Activated B cell treated with CpG ODN at 0.5 μM for 24 hours (primary cell): Measurements from ENCODE around the gene ENDOU. TPM values are rescaled to one million over a fixed set of nuclear protein-coding genes. Genes with fewer than 3 reads are reported as not detected.

Source experiments
- ATAC-seq: fragments of 200-7000 bp; cut with Tn5 transposase; one replicate; pipeline ENCODE4 v1.10.0; 2021; ENCODE audit warnings: low read depth, mild to moderate bottlenecking, moderate library complexity
- CTCF ChIA-PET: fragments of 350-600 bp; sonication (Branson Sonifier 250); formaldehyde crosslinking; loops from one replicate; lab custom pipeline; 2021; ENCODE audit warnings: antibody characterized with exemption; lab: Charles Lee
- POLR2A ChIA-PET: fragments of 350-600 bp; sonication (Branson Sonifier 250); formaldehyde crosslinking; loops from one replicate; lab custom pipeline; 2021; ENCODE audit warnings: antibody characterized with exemption; lab: Charles Lee
- DNase-seq: peaks from one replicate; pipeline ENCODE4 v3.0.0; 2022
- H3K27ac Mint-ChIP-seq: one replicate; pipeline ENCODE4 v1.8.0; 2020; ENCODE audit warnings: mixed read lengths
- H3K27me3 Mint-ChIP-seq: one replicate; pipeline ENCODE4 v1.8.0; 2021; ENCODE audit warnings: mixed read lengths
- H3K36me3 Mint-ChIP-seq: one replicate; pipeline ENCODE4 v1.8.0; 2021; ENCODE audit warnings: low read depth, mixed read lengths
- H3K4me1 Mint-ChIP-seq: one replicate; pipeline ENCODE4 v1.8.0; 2021; ENCODE audit warnings: mixed read lengths
- H3K4me3 Mint-ChIP-seq: one replicate; pipeline ENCODE4 v1.8.0; 2020; ENCODE audit warnings: mild to moderate bottlenecking, mixed read lengths
- H3K9me3 Mint-ChIP-seq: one replicate; pipeline ENCODE4 v1.8.0; 2020; ENCODE audit warnings: mixed read lengths
- intact Hi-C: fragments of 100-400 bp; cut with micrococcal nuclease; formaldehyde crosslinking; loops from one replicate; pipeline ENCODE4 v1.15.1; 2024
- total RNA-seq: library from RNA; stranded (reverse); gene quantifications from 2 replicates; pipeline ENCODE4 v1.2.3, GENCODE V29; 2022
- TF ChIP-seq, protein P1 (sequence below): fragments of 200-600 bp; IDR thresholded peaks from one replicate; pipeline ENCODE4 v1.8.0; 2022; ENCODE audit warnings: antibody characterized with exemption, mild to moderate bottlenecking

The ENDOU gene
- total RNA-seq, 1 donor from 2014 or later, result 0.24 TPM

DNA sequence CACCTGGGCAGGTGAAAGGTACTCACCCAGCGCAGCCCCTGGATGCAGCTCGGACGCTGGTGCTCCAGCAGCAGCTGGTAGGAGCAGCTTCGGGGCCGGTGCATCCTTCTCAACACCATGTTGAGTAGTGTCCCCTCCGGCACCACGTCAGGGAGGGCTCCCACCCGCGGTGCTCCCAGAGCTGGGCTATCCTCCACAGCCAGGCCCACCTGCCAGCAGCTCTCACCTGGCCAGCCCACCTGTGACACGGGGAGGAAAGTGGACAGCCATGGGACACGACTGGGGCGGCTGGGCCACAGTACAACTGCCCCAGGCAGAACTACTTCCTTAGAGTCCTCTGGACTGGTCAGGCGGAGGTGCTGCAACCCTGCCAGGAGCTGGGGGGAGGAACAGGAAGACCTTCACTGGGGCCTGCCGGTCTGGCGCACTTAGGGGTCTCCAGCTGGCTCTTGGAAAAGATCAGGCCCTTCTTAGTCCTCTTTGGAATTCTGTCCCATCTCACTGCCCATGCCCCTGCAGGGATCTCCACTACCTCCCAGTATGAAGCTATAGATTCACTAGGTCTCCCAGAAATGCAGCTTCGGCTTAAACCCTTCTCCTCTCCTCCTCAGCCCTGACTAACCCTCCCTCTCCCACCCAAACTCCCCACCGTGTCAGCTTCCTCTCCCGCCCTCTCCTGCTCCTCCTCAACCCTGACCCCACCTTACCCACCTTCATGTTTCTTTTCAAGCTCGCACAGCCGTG is 32.7 kb upstream of the ENDOU start:
- no peak overlapping the region for H3K27ac Mint-ChIP-seq
- H3K36me3 Mint-ChIP-seq, result no peaks in the 10 kb centered on the region
- H3K27me3 Mint-ChIP-seq, result no peaks in the 10 kb centered on the region
- H3K4me1 Mint-ChIP-seq, result peaks cover 63% of the 10 kb centered on the region
- CTCF ChIA-PET, result interaction anchor here (0.8 to 10.8 kb wide), 14 partner anchors 9 to 81 kb away, joined by 3 to 298 read pairs (median 4); partner anchors contain the start of genes RPAP3 and SLC48A1
- H3K9me3 Mint-ChIP-seq, result no peaks in the 10 kb centered on the region
- DNase-seq (no peak), ATAC-seq (no peak)
- POLR2A ChIA-PET, result interaction anchor here (0.8 to 5.9 kb wide), 7 partner anchors 10 to 53 kb away, joined by 3 to 84 read pairs (median 8); partner anchors contain the start of gene RPAP3
- intact Hi-C loops, result loop anchor here (5.0 kb wide), 1 partner anchor 361 kb away; no protein-coding TSS in a partner anchor
- TF ChIP-seq, protein P1, sequence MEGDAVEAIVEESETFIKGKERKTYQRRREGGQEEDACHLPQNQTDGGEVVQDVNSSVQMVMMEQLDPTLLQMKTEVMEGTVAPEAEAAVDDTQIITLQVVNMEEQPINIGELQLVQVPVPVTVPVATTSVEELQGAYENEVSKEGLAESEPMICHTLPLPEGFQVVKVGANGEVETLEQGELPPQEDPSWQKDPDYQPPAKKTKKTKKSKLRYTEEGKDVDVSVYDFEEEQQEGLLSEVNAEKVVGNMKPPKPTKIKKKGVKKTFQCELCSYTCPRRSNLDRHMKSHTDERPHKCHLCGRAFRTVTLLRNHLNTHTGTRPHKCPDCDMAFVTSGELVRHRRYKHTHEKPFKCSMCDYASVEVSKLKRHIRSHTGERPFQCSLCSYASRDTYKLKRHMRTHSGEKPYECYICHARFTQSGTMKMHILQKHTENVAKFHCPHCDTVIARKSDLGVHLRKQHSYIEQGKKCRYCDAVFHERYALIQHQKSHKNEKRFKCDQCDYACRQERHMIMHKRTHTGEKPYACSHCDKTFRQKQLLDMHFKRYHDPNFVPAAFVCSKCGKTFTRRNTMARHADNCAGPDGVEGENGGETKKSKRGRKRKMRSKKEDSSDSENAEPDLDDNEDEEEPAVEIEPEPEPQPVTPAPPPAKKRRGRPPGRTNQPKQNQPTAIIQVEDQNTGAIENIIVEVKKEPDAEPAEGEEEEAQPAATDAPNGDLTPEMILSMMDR, result no peak
- peak overlapping the region; percentile 66 for H3K4me3 Mint-ChIP-seq

DNA sequence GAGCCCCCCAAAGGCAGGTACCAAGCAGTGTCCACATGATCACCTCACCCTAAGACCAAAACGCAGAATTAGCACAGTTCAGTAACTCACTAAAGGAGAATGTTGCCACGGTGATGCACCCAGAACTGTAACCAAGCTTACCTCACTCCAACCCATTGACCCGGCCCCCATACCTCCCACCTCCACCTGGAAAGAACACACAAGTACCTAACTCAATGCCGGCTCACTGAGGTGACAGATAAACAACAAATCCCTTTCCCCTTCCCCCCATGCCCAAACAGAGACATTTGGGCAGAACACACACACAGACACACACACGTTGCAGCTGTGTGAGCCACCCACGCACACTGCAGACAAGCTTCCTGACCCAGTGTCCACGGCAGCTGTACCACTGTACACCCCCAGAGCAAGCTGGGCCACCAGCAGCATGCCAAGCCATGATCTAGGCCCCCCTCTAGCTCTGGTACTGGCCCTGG is 32.1 kb upstream of the ENDOU start:
- ChIA-PET POLR2A (interaction anchor here (1.2 to 5.9 kb wide), 4 partner anchors 10 to 52 kb away, joined by 3 to 84 read pairs (median 6); partner anchors contain the start of gene RPAP3), CTCF (interaction anchor here (0.8 to 10.8 kb wide), 10 partner anchors 10 to 82 kb away, joined by 3 to 298 read pairs (median 8); partner anchors contain the start of genes RPAP3 and SLC48A1)
- no peak for ATAC-seq
- TF ChIP-seq, protein P1, result no peak
- no peaks in the 10 kb centered on the region for H3K9me3 Mint-ChIP-seq
- no peaks in the 10 kb centered on the region for H3K36me3 Mint-ChIP-seq
- DNase-seq, result no peak
- H3K4me1 Mint-ChIP-seq, result peaks cover 67% of the 10 kb centered on the region
- H3K4me3 Mint-ChIP-seq, result peak overlapping the region; percentile 26
- no peaks in the 10 kb centered on the region for H3K27me3 Mint-ChIP-seq
- intact Hi-C loops, result loop anchor here (5.0 kb wide), 1 partner anchor 360 kb away; no protein-coding TSS in a partner anchor
- peak overlapping the region; percentile 61 for H3K27ac Mint-ChIP-seq

DNA sequence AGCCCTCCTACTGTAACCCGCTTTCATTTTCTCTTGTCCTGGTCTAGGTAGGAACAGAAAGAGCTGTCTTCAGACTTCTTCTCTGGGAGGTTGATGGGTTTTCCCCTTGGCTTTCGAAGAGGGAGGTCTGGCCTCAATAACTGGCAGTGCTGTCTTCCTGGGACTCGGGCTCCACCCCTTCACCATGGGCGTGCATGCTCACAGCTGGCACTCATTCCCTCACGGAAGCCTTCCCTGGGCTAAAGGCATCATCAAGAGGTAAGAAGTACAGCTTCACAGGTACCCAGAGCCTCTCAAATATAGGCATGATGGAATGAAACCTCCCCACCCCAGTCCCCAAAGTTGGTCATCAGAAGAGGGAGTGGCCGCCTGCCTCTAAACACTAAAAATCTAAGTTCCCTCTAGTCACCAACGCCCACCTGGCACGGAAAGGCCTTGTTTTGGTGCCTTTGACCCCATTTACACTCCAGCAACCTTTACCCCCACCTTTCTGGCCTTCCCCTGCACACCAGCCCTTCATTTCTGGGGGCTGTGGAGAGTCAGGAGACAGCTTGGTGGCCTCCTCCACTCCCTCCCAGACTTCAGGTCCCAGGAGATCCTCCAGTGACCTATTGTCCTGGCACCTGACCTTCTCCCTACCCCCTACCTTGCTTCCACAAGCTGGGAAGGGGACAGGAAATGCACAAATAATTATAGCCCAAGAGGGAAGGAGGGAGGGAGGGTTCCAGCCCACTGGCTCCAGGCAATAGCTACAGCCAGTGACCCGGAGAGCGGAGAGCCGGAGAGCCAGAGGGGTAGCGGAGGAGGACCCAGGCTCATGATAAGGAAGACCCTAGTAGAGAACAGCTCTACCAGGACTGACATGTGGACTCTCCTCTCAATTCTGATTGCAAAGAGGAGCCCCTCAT is 30.6 kb upstream of the ENDOU start:
- intact Hi-C loops, result loop anchor here (1.0 to 5.0 kb wide), 3 partner anchors 9 to 359 kb away; no protein-coding TSS in a partner anchor
- ChIA-PET CTCF (interaction anchor here (1.0 to 10.8 kb wide), 9 partner anchors 11 to 82 kb away, joined by 3 to 298 read pairs (median 7); partner anchors contain the start of gene SLC48A1), POLR2A (interaction anchor here (0.5 to 5.9 kb wide), 13 partner anchors 9 to 109 kb away, joined by 3 to 84 read pairs (median 6); partner anchors contain the start of genes RPAP3 and SLC48A1)
- no peaks in the 10 kb centered on the region for H3K27me3 Mint-ChIP-seq
- TF ChIP-seq, protein P1, result no peak
- no peaks in the 10 kb centered on the region for H3K36me3 Mint-ChIP-seq
- peak; percentile 51 for ATAC-seq
- peak overlapping the region; percentile 46 for H3K4me3 Mint-ChIP-seq
- H3K9me3 Mint-ChIP-seq, result no peaks in the 10 kb centered on the region
- H3K27ac Mint-ChIP-seq, result peak overlapping the region; percentile 61
- peaks cover 67% of the 10 kb centered on the region for H3K4me1 Mint-ChIP-seq
- no peak for DNase-seq

DNA sequence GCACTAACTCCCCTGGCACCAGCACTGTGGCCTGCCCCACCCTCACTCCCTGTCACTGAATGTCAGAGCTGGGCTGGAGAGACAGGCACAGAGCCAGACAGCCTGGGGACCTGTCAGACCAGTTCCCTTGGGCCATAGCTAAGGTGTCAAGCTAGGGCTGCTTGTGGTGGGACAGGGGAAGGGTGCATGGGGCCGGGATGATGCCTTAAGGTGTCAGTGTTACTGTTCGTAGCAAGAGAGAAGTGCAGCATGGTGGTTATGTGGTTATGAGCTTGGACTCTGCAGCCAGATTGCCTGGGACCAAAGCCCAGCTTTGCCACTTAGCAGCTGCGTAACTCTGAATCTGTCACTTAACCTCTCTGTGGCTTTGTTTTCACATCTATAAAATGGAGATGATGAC is 29.6 kb upstream of the ENDOU start:
- Mint-ChIP-seq H3K27me3 (no peaks in the 10 kb centered on the region), H3K4me1 (peaks cover 68% of the 10 kb centered on the region), H3K36me3 (no peaks in the 10 kb centered on the region), H3K9me3 (no peaks in the 10 kb centered on the region), H3K4me3 (peak overlapping the region; percentile 46), H3K27ac (peak overlapping the region; percentile 61)
- no peak for ATAC-seq
- CTCF ChIA-PET, result interaction anchor here (1.1 to 10.8 kb wide), 7 partner anchors 12 to 83 kb away, joined by 4 to 298 read pairs (median 7); partner anchors contain the start of gene SLC48A1
- DNase-seq, result no peak
- intact Hi-C loops, result loop anchor here (1.0 to 5.0 kb wide), 3 partner anchors 8 to 358 kb away; no protein-coding TSS in a partner anchor
- TF ChIP-seq, protein P1, result no peak
- POLR2A ChIA-PET, result interaction anchor here (1.0 to 5.9 kb wide), 9 partner anchors 8 to 64 kb away, joined by 3 to 84 read pairs (median 6); partner anchors contain the start of genes RPAP3 and SLC48A1
